ENCODE results near the gene MLH3.

GRCh38 chr14:75040959-75041358 lies 10.3 kb downstream of the MLH3 start:
- TF ChIP-seq CTCF (conservative IDR thresholded peaks at IDR 0.05 in 1 of 2, IDR thresholded peaks at IDR 0.05 in 1 of 2; ENCODE audit: low read depth in 1 of 2, low read length in 2 of 2) (no peak), EZH2 (IDR thresholded peaks at IDR 0.05; ENCODE audit: low read length, missing control alignments) (no peak)

Measured in fibroblast of lung (primary cell).